Sciatic nerve (tissue), 2 donors: Measurements from ENCODE around the gene INSRR. TPM values are rescaled to one million over a fixed set of nuclear protein-coding genes. Genes with fewer than 3 reads are reported as not detected.

Experiments
- ATAC-seq: fragments of 200-7000 bp; cut with Tn5 transposase; one replicate; pipeline ENCODE4 v1.9.1; 2020; ENCODE audit warnings: mild to moderate bottlenecking, moderate library complexity
- DNase-seq: peaks from one replicate; pipeline ENCODE4 v3.0.0-alpha.2; 2020; ENCODE audit warnings: low spot score
- intact Hi-C: fragments of 100-400 bp; cut with DNase I; formaldehyde crosslinking; loops from one replicate; pipeline ENCODE4 v1.14.2; 2022
- total RNA-seq: library from RNA; stranded (reverse); fragmentation: NEBNext Ultra II Directional; extraction: Animal tissue kit (Norgen Biotek cat#: 25700); gene quantifications from one replicate; pipeline ENCODE4 v1.2.1, GENCODE V29; 2021
- donor health status: DM: no; HTN: no; CAD: no.
- donor health status: DM: no; HTN: no; CAD: no.

The INSRR gene
- total RNA-seq: 0.40 TPM

GRCh38 chr1:156858959-156859522 lies at the start of gene INSRR:
INSRR (minus strand) TSS chr1:156859117; CDS start chr1:156858621, 496 bp downstream.
- peak; percentile 5 for ATAC-seq
- intact Hi-C loops: no loop called here
- DNase-seq: no peak

- intact Hi-C loops: no loop called here
- no peak for DNase-seq
- ATAC-seq: no peak
These were observed 49.6 kb upstream of the INSRR start for GRCh38 chr1:156908541-156908940.

- intact Hi-C loops: no loop called here
- ATAC-seq: no peak
- DNase-seq: no peak
These were observed 47.4 kb upstream of the INSRR start for GRCh38 chr1:156906206-156906906.

GRCh38 chr1:156905651-156906050 lies 46.7 kb upstream of the INSRR start:
- DNase-seq (no peak), ATAC-seq (no peak)
- intact Hi-C loops: no loop called here

- no peak for DNase-seq
- no peak for ATAC-seq
- intact Hi-C loops: no loop called here
These were observed 46.3 kb upstream of the INSRR start for GRCh38 chr1:156905176-156905575.

- intact Hi-C loops: no loop called here
- DNase-seq: no peak
- no peak for ATAC-seq
These were observed 45.5 kb upstream of the INSRR start for GRCh38 chr1:156904187-156904959.

- ATAC-seq: no peak
These were observed 44.6 kb upstream of the INSRR start for GRCh38 chr1:156903328-156904091.

GRCh38 chr1:156901966-156902915 lies 43.3 kb upstream of the INSRR start:
- DNase-seq: no peak
- intact Hi-C loops: no loop called here
- peak; percentile 55 for ATAC-seq

More at GRCh38 chr1:156903328-156904091, 44.6 kb upstream of the INSRR start:
- intact Hi-C loops: no loop called here
- DNase-seq: no peak

- DNase-seq (no peak), ATAC-seq (no peak)
- intact Hi-C loops: no loop called here
These were observed 42.6 kb upstream of the INSRR start for GRCh38 chr1:156901590-156901900.

- intact Hi-C loops: no loop called here
- peak; percentile 18 for ATAC-seq
- no peak for DNase-seq
These were observed 42.1 kb upstream of the INSRR start for GRCh38 chr1:156900896-156901589.

- intact Hi-C loops: no loop called here
- ATAC-seq (no peak), DNase-seq (no peak)
These were observed 41.2 kb upstream of the INSRR start for GRCh38 chr1:156899956-156900718.

- intact Hi-C loops: no loop called here
- DNase-seq (no peak), ATAC-seq (no peak)
These were observed 40.2 kb upstream of the INSRR start for GRCh38 chr1:156898971-156899664.

GRCh38 chr1:156898161-156898566 lies 39.2 kb upstream of the INSRR start:
- ATAC-seq: peak; percentile 14
- no peak for DNase-seq
- intact Hi-C loops: no loop called here

- intact Hi-C loops: no loop called here
- ATAC-seq: no peak
- no peak for DNase-seq
These were observed 38.3 kb upstream of the INSRR start for GRCh38 chr1:156897078-156897825.

- ATAC-seq (no peak), DNase-seq (no peak)
- intact Hi-C loops: no loop called here
These were observed 37.6 kb upstream of the INSRR start for GRCh38 chr1:156896490-156897033.

GRCh38 chr1:156895927-156896326 lies 37.0 kb upstream of the INSRR start:
- intact Hi-C loops: no loop called here
- no peak for DNase-seq

More at GRCh38 chr1:156895927-156896326, 37.0 kb upstream of the INSRR start:
- ATAC-seq: no peak
